GM19193 (cell line): ENCODE results near the gene CFAP73.

ENCODE experiments used
- POLR2A ChIP-seq: IDR thresholded peaks from 4 replicates; pipeline ENCODE4 v1.6.1; 2011; ENCODE audit not compliant: insufficient read depth, insufficient read length; ENCODE audit errors: extremely low read depth

CFAP73 gene

DNA sequence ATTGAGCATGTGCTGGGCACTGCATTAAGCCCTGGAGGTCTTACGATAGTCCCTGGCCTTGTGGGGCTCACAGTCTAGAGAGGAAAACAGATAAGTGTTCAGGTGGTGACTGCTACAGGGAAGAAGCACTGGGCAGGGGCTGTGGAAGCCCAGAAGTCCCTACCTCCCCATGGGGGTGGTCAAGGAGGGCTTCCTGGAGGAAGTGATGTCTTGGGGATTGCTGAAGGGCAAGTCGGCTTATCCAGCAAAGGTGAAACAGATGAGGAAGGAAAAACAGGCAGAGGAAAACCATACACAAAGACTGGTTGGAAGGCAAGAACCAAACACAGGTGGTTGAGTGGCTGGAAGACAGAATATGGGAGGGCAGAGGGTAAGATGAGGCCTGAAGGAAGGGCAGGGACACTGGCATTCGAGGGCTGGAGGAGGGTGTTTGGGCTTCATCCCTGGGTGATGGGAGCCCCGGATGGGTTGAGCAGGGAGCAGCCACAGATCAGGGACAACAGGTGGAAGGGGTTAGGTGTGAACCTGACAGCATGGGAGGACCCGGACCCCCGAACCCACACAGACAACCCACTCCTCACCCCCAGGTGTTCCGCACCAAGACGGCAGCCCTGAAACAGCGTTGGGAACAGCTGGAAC lies 2.8 kb downstream of the CFAP73 start:
- no peak for TF ChIP-seq POLR2A

DNA sequence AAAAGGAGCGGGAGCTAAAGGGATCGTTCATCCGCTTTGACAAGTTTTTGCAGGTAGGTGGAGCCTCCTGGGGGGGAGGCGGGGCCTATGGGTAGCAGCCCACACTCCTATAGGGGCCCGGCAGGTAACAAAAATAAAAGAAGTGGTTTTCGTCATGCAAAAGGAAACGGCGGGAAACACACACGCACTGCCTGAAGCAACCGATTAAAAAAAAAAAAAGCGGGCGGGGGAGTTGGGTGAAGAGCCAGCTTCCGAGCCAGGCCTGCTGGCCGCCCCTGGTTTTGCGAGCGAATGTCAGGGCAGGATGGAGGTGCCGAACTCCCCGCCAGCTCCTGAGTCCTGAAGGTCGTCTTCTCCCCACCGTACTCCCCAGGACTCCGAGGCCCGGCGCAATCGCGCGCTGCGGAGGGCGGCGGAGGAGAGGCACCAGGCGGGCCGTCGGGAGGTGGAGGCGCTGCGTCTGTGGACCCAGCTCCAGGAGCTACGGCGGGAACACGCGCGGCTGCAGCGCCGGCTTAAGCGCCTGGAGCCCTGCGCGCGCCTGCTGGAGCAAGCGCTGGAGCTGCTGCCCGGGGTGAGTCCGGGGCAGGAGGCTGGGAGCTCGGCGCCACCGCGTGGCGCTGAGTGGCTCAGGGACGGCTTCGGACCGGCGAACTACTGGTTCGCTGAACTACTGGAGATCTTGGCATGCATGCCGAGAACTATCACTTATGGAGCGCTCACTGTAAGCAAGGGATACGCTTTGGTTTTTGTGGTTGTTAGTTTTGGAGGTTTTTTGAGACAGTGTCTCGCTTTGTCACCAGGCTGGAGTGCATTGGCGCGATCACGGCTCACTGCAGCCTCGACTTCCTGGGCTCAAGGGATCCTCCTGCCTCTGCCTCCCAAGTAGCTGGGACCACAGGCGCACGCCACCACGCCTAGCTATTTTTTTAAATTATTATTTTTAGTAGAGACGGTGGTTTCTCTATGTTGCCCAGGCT lies 3.6 kb downstream of the CFAP73 start:
- no peak for TF ChIP-seq POLR2A

DNA sequence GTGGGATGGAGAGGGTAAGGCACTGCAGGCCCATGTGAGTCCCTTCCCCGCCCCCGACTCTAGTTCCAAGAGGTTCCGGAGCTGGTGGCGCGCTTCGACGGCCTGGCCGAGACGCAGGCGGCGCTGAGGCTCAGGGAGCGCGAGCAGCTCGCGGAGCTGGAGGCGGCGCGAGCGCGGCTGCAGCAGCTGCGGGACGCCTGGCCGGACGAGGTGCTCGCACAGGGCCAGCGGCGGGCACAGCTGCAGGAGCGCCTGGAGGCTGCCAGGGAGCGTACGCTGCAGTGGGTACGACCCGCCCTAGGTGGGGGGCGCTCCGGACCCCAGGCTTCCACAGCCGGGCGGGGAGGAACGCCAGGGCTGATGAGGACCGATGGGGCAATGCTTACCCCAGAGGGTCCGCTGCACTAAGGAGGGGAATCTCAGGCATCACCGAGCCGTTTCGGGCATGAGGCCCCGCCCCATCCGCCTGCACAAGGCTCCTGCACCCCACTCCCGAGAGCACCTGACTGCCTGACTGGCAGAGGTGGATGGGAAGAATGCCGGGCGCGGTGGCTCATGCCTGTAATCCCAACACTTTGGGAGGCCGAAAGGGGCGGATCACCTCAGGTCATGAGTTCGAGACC lies 4.9 kb downstream of the CFAP73 start:
- TF ChIP-seq POLR2A, result no peak

DNA sequence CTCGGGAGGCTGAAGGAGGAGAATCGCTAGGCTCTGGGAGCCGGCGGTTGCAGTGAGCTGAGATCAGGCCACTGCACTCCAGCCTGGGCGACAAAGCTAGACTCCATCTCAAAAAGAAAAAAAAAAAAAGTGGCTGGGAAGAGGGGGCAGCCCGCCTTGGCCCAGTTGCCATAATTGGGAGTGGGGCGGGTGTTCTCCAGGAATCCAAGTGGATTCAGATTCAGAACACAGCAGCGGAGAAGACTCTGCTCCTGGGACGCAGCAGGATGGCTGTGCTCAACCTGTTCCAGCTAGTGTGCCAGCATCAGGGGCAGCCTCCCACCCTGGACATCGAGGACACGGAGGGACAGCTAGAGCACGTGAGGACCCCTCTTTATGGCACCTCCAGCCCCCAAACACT lies 5.5 kb downstream of the CFAP73 start:
- no peak for TF ChIP-seq POLR2A

DNA sequence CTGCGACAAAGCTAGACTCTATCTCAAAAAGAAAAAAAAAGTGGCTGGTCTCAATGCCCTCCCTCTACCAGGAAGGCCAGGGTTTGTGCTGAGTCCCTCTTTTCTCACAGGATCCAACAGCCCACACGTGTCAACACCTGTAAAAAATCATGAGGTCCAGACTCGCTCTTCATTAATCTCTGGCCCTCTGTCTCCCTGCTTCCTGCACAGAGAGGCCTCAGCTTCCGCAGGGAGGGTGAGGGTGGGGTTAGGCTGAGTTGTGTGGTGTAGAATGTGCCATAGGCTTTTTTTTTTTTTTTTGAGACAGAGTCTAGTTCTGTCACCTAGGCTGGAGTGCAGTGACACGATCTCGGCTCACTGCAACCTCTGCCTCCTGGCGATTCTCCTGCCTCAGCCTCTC lies 6.1 kb downstream of the CFAP73 start:
- TF ChIP-seq POLR2A, result no peak

DNA sequence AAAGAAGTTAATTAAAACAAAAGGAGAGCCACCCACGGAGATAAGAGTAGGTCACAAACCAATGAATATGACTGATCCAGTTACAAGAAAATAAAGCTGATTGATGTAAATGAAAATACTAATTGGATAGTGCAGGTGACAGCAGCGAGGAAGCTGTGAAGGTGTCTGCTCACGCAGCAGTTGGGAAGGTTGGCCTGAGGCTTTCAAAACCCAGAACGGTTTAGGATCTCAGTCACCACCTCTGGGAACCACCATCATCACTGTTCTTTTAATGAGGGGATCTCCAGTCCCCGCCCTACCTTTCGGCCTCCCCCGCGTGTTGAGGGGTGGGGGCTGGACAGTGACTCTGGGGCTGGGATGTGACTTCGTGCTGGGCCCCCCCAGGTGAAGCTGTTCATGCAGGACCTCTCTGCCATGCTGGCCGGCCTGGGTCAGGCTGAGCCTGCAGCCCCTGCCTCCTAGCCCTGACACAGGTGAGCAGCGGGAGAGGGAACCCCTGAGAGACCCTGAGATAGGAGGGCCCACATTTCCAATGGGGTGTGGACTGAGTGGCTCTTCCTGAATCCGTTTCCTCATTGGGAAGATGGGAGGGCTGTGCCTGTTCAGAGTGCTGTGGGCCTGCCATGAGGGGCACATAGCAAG lies 7.8 kb downstream of the CFAP73 start:
- TF ChIP-seq POLR2A, result peak; percentile 0

DNA sequence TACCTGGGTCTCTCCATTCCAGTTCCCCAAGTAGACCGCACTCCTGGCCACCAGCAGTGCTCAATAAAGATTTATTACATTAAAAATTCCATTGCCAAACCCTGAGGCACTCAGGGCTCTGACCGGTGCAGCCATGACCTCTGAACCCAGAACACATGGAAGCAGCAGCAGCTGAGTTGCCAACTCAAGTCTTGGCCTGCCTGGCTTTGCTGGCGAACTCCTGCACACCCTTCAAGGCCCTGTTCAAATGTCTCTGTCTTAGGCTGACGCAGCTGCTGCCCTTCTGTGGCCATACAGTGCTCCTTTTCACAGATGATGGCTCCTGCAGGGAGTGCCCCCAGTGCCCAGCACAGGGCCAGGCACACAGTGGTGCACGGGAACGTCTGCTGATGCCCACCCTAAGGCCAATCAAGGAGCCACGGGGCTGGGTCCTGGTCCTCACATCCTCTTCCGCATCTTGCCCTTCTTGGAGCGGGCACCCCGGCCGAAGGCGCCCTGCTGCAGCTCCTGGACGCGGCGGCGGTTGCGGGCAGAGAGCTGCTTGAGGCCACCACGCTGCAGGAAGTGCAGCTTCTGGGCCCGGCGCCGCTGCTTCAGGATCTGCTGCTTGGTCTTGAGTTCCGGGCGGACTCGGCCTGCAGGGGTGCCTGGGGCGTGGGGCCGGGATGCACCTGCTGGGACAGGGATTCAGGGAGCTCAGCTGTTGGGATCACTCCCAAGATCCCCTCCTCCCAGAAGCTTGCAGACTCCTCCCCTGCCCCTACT lies 9.1 kb downstream of the CFAP73 start:
- no peak for TF ChIP-seq POLR2A

DNA sequence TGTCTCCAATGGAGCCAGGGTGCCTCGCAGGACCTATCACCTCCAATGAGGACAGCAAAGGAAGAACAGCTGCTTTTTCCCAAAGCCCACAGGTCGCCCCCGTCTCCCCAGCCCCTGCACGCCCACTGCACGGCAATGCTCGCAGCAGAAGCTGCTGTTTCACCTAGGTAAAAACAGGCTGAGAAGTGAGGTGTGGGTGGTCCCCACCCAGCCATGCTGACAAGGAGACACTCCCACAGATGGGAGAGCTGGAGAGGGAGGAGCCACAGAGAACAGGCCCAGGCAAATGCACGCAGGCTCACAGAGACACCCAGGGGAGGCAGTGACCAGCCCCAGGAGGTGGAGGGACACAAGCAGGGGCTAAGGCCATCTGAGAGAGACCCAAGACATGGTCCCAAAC lies 10.4 kb downstream of the CFAP73 start:
- no peak for TF ChIP-seq POLR2A

DNA sequence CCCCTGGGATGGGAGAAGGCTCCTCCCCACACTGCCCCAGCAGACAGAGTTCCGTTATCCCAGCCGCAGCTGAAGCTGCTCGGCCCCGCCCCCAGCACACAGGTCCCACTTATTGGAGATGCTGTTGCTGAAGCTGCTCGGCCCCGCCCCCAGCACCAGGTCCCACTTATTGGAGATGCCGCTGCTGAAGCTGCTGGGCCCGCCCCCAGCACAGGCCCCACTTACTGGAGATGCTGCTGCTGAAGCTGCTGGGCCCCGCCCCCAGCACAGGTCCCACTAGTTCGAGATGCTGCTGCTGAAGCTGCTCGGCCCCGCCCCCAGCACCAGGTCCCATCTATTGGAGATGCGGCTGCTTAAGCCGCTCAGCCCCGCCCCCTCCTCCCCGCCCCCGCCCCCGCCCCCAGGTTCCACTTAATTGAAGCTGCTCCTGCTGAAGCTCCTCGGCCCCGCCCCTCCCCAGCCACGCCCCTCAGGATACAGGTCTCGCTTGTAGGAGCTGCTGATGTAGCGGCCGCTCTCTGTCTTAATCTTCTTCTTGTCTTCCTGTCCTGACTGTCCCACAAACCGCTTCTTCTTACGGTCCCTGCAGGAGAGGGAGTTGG lies 12.0 kb downstream of the CFAP73 start:
- no peak for TF ChIP-seq POLR2A

DNA sequence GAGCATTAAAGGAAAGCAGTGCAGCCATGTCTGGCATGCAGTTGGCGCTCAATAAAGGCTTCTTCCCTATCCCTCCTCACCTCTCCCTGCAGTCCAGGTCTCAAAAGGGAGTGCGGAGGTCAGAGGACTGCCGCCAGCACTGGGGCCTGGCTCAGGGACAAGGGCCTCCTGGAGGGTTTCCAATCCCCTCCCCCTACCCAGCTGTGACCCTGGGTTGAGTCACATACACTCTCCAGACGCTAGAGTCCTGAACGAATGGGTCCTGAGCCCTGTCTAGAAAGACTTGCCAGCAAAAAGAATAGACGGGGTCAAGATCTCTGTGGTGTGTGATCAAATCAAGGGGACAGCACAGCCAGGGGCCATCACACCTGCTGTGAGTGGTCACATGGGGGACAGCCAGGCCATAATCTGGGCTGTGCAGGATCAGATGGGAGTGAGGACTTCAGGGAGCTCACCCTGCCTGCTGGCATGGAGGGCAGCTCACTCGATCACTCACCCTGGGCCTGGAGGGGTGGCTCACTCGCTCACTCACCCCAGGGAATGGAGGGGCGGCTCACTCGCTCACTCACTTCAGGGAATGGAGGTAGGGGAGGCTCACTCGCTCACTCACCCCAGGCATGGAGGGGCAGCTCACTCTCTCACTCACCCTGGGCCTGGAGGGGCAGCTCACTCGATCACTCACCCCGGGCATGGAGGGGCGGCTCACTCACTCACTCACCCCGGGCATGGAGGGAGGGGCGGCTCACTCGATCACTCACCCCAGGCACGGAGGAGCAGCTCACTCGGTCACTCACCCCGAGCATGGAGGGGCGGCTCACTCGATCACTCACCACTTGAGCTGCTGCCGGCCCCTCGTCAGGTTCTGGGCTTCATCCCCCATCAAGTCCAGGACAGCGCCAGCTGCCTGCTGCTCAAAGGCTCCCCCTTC lies 12.8 kb downstream of the CFAP73 start:
- TF ChIP-seq POLR2A, result no peak

DNA sequence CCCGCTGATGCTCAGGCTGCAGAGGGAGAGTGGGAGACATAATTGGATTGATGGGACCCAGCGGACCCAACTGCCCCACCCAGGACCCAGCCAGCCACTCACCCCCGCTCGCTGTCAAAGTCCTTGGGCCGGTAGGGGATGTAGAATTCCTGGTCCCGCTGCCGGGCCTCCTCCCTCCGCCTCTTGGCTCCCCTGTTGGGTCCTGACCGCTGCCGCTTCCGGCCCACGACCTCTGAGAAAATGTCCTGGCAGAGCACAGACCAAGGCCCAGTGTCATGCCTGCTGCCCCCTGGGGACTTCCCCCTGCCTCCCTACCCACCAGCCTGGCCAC lies 13.5 kb downstream of the CFAP73 start:
- no peak for TF ChIP-seq POLR2A

DNA sequence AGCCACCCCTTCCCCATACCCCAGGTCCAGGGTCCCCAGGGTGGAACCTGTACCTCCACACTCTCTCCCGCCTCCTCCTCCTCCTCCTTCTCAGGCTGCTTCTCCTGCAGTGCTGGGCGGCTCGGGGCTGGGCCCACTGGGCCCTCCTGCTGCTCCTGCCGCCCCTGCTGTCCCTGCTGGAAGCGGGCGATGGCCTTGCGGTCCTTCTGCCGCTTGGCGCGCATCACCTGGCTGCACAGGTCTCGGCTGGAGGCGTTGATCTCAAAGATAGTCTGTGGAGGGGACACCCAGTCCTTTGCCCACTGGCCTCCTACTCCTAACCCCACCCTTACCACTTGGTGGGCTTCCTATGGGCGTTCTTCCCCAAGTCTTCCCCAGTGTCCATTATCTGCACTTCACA lies 14.5 kb downstream of the CFAP73 start:
- no peak for TF ChIP-seq POLR2A

DNA sequence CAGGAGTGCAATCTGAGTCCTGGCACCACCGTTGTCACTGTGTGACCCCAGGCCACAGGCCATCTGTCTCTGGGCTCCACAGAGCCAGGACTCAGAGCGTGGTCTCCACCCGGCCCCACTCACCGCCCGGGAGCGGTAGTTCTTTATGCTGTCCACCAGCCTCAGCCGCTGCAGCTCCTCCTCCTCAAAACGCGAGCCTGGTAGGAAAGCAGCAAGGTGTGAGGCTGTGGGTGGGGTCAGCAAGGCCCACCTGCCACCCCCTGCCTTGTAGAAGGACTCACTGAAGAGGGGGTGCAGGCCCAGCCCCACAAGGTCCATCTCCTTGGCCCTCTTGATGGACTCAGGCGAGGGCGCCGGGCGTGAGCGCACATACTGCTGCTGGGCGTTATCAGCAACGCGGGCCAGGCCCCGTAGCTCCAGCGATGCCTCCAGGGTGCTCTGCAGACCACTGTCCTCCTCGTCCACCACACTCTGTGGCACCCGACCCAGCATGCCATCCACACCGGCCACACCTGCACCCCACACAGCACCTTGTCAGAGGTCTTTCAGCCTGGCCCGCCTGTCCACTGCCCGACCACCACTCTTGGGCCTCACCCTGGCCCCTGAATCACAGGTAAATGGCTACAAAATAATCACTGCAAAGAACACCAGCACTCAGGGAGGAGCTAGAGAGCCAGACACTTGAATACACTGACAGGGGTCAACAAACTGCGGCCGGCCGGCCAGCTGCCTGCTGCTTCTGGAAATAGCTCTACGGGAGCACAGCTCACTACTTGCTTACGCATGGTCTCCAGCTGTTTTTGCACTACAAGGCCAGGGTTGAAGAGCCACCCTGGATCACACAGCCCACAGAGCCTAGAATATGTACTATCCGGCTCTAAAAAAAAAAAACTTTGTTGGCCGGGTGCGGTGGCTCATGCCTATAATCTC lies 16.3 kb downstream of the CFAP73 start:
- TF ChIP-seq POLR2A, result no peak

DNA sequence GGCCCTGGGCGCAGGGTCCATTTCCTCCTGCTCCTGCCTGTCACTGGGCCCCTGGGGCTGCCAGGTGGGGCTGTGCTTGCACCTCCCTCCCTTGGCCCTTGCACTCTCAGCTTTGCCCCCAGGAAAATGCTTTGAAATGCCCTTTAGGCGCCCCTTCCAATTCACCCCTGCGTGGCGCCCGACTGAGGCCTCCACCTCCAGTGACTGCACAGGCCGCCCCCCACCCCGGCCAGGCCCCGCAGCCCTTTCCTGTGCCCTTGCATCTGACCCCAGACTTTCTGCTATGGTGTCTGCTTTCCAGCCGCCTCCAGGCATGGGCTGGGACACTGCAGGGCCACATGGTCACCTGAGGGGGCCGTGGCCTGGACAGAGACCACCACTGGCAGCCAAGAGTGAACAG lies 18.3 kb downstream of the CFAP73 start:
- TF ChIP-seq POLR2A, result no peak
